HEK293T (cell line): ENCODE measurements around the gene SFSWAP.

Experiments
- CTCF ChIA-PET: fragments of 350-600 bp; formaldehyde crosslinking; extraction: SDS; loops from one replicate; lab custom pipeline; 2021; ENCODE audit warnings: antibody characterized with exemption, inconsistent platforms; lab: Yijun Ruan, JAX
- POLR2A ChIA-PET: fragments of 350-600 bp; formaldehyde crosslinking; extraction: SDS; loops from one replicate; lab custom pipeline; 2020; ENCODE audit warnings: antibody characterized with exemption, inconsistent platforms; lab: Yijun Ruan, JAX
- DNase-seq: peaks from one replicate; pipeline ENCODE4 v3.0.0; 2012; ENCODE audit warnings: mixed read lengths; ENCODE audit errors: extremely low spot score
- ARNT ChIP-seq: fragments of 450-650 bp; IDR thresholded peaks from 2 replicates; pipeline ENCODE4 v1.6.1; 2017; ENCODE audit warnings: mild to moderate bottlenecking
- BHLHE40 ChIP-seq: fragments of 450-650 bp; IDR thresholded peaks from 2 replicates; pipeline ENCODE4 v1.6.1; 2016; ENCODE audit warnings: mild to moderate bottlenecking, moderate library complexity, borderline replicate concordance
- CTBP1 ChIP-seq: fragments of 450-650 bp; IDR thresholded peaks from 2 replicates; pipeline ENCODE4 v1.6.1; 2016; ENCODE audit warnings: borderline replicate concordance
- ELF4 ChIP-seq: fragments of 450-650 bp; IDR thresholded peaks from 2 replicates; pipeline ENCODE4 v1.6.1; 2017; ENCODE audit warnings: antibody characterized with exemption
- FOXA1 ChIP-seq: fragments of 450-650 bp; IDR thresholded peaks from 2 replicates; pipeline ENCODE4 v1.6.1; 2016; ENCODE audit warnings: mild to moderate bottlenecking
- FOXK2 ChIP-seq: fragments of 450-650 bp; IDR thresholded peaks from 2 replicates; pipeline ENCODE4 v1.6.1; 2016; ENCODE audit warnings: mild to moderate bottlenecking
- FOXM1 ChIP-seq: fragments of 450-650 bp; IDR thresholded peaks from 2 replicates; pipeline ENCODE4 v1.6.1; 2017; ENCODE audit warnings: mild to moderate bottlenecking, borderline replicate concordance
- HDGF ChIP-seq: fragments of 450-650 bp; IDR thresholded peaks from 2 replicates; pipeline ENCODE4 v1.6.1; 2017; ENCODE audit warnings: antibody characterized with exemption, borderline replicate concordance
- L3MBTL2 ChIP-seq: fragments of 450-650 bp; conservative IDR thresholded peaks from 2 replicates; pipeline ENCODE4 v1.6.1; 2016; ENCODE audit warnings: mild to moderate bottlenecking
- LEF1 ChIP-seq: fragments of 450-650 bp; IDR thresholded peaks from 2 replicates; pipeline ENCODE4 v1.6.1; 2017; ENCODE audit warnings: mild to moderate bottlenecking, borderline replicate concordance
- NFRKB ChIP-seq: fragments of 450-650 bp; IDR thresholded peaks from 2 replicates; pipeline ENCODE4 v1.6.1; 2016; ENCODE audit warnings: mild to moderate bottlenecking, moderate library complexity
- PKNOX1 ChIP-seq: fragments of 450-650 bp; IDR thresholded peaks from 2 replicates; pipeline ENCODE4 v1.6.1; 2016
- SP1 ChIP-seq: fragments of 450-650 bp; IDR thresholded peaks from 2 replicates; pipeline ENCODE4 v1.6.1; 2017
- SUZ12 ChIP-seq: fragments of 450-650 bp; IDR thresholded peaks from 2 replicates; pipeline ENCODE4 v1.6.1; 2016; ENCODE audit warnings: mild to moderate bottlenecking
- TARDBP ChIP-seq: fragments of 450-650 bp; IDR thresholded peaks from 2 replicates; pipeline ENCODE4 v1.6.1; 2016
- ZNF384 ChIP-seq: fragments of 450-650 bp; IDR thresholded peaks from 2 replicates; pipeline ENCODE4 v1.6.1; 2016

Gene SFSWAP

DNA sequence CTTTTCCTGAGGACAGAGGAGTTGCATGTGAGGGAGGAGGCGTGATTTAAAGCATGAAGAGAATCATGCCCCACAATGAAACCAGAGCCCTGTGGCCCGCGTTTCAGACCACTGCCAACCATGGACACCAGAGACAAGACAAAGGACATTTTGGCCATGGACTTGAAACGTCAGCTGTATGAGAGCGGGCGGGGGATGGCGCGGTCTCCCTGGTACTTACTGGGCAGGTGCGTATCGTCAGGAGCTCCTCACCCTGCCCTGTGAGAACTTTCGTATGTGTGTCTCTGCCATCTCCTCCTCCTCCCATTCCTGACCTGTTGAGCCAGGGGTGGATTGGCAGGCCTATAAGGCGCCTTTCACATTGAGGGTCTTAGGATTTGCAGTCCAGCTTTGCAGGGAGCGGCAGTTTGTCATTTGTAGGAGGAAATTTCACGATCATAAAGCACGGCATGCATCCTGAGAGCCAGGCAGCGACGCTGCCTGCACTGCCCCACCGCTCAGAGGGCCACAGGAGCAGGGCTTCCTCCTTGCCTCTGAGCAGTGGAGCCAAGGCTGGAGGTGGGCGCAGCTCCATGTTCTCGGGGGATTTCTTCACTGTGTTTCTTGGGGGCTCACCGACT, 22.2 kb downstream of the SFSWAP start:
- no peak for DNase-seq
- TF ChIP-seq TARDBP (no peak), SP1 (no peak), SUZ12 (no peak), CTBP1 (no peak)
- ChIA-PET CTCF (no interaction called here), POLR2A (interaction anchor here (0.7 kb wide), 1 partner anchor 22 kb away, joined by 3 read pairs; the partner anchor contains the start of gene SFSWAP)

GRCh38 chr12:131733874-131734273, 23.0 kb downstream of the SFSWAP start:
- ChIA-PET CTCF (interaction anchor here (0.5 kb wide), 1 partner anchor 15 kb away, joined by 3 read pairs; no protein-coding TSS in a partner anchor), POLR2A (interaction anchor here (0.7 kb wide), 1 partner anchor 23 kb away, joined by 3 read pairs; the partner anchor contains the start of gene SFSWAP)
- TF ChIP-seq LEF1 (no peak), PKNOX1 (no peak), SP1 (no peak), NFRKB (no peak), ZNF384 (no peak), CTBP1 (no peak)

DNA sequence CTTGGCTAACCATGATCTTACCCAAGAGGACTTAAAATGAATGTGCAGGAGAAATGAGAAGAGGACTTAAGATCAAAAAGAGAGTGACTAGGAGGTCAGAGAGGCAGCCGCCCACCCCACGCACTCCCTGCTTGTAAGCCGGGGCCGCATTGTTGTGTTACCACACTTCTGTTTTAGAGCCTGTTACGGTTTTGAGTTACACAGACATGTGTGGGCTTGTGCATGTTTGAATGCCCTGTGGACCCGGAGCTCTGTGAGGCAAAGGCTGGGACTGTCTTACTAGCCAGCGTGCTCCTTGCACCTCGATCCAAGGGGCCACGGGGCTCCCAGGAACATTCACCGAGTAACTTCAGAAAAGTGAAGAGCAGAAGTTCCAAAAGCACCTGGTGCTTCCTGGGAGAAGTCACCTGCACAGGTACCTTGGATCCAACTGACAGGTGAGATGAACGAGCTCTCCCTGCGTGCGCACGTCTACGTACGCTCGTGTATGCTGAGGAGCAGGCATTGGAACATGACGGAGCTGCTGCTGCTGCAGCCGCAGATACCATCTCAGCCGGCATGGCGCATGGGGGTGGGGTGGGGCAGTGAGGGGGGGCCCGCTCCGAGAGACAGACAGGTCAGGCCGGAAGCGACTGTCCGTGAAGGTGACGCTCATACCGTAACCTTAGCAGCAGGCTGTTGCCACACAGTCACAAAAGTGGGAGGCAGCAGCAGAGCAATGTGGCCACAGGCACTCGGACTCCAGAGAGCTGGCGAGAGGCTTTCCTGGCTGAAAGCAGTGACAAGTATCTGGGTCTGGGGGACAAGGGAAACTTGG, 23.7 kb downstream of the SFSWAP start:
- no peak for TF ChIP-seq FOXM1
- no peak for TF ChIP-seq FOXA1
- TF ChIP-seq L3MBTL2: no peak
- TF ChIP-seq SP1: no peak
- TF ChIP-seq ZNF384: no peak
- TF ChIP-seq TARDBP: no peak
- TF ChIP-seq NFRKB: no peak
- no peak for TF ChIP-seq PKNOX1
- no peak for TF ChIP-seq HDGF
- TF ChIP-seq ARNT: no peak
- ChIA-PET CTCF (interaction anchor here (0.5 kb wide), 1 partner anchor 15 kb away, joined by 3 read pairs; no protein-coding TSS in a partner anchor), POLR2A (no interaction called here)
- DNase-seq: no peak

More at GRCh38 chr12:131733874-131734273, 23.0 kb downstream of the SFSWAP start:
- DNase-seq: no peak

GRCh38 chr12:131735153-131735456, 24.2 kb downstream of the SFSWAP start:
- DNase-seq: no peak
- no peak for TF ChIP-seq BHLHE40
- TF ChIP-seq SUZ12: no peak
- TF ChIP-seq CTBP1: no peak
- TF ChIP-seq ARNT: no peak
- no peak for TF ChIP-seq TARDBP
- TF ChIP-seq ZNF384: no peak
- TF ChIP-seq NFRKB: no peak
- TF ChIP-seq SP1: no peak
- TF ChIP-seq LEF1: no peak
- TF ChIP-seq FOXK2: no peak
- no peak for TF ChIP-seq PKNOX1
- no peak for TF ChIP-seq FOXA1
- no peak for TF ChIP-seq L3MBTL2
- no peak for TF ChIP-seq FOXM1
- TF ChIP-seq ELF4: no peak
- no peak for TF ChIP-seq HDGF
- ChIA-PET POLR2A (no interaction called here), CTCF (no interaction called here)

- ChIA-PET CTCF (no interaction called here), POLR2A (no interaction called here)
- DNase-seq: no peak
- no peak for TF ChIP-seq PKNOX1
- TF ChIP-seq FOXK2: no peak
- TF ChIP-seq SP1: no peak
- TF ChIP-seq ARNT: no peak
- TF ChIP-seq L3MBTL2: no peak
- no peak for TF ChIP-seq FOXA1
- no peak for TF ChIP-seq NFRKB
- TF ChIP-seq ZNF384: no peak
- TF ChIP-seq LEF1: no peak
- TF ChIP-seq TARDBP: no peak
- TF ChIP-seq CTBP1: no peak
- no peak for TF ChIP-seq HDGF
Observed at GRCh38 chr12:131735476-131736445, 24.9 kb downstream of the SFSWAP start.
